Anterior cingulate cortex (tissue), 58 donors: Measurements from ENCODE around the gene GOT2.
"Not testable (repeated sequence)": the region's sequence is repeated elsewhere in the genome, so short reads cannot be mapped to it uniquely, and the experiment has no call there.

Experiments
- DNase-seq, 58 donors: peaks; one replicate each; lab custom pipeline; 2025; lab: John Stamatoyannopoulos, UW

Gene GOT2

GRCh38 chr16:58659911-58660310 lies 74.2 kb downstream of the GOT2 start:
- not testable (repeated sequence) for DNase-seq

GRCh38 chr16:58658796-58659211 lies 75.3 kb downstream of the GOT2 start:
- DNase-seq, result no peak
